TTC549 (cell line): ENCODE measurements around the gene PASD1.
"Not testable (repeated sequence)": the region's sequence is repeated elsewhere in the genome, so short reads cannot be mapped to it uniquely, and the experiment has no call there.

Source experiments
- FAIRE-seq: peaks from 2 replicates; lab custom pipeline; 2012; peaks lifted over from hg19 to GRCh38; lab: Jason Lieb, UNC

The PASD1 gene, protein sequence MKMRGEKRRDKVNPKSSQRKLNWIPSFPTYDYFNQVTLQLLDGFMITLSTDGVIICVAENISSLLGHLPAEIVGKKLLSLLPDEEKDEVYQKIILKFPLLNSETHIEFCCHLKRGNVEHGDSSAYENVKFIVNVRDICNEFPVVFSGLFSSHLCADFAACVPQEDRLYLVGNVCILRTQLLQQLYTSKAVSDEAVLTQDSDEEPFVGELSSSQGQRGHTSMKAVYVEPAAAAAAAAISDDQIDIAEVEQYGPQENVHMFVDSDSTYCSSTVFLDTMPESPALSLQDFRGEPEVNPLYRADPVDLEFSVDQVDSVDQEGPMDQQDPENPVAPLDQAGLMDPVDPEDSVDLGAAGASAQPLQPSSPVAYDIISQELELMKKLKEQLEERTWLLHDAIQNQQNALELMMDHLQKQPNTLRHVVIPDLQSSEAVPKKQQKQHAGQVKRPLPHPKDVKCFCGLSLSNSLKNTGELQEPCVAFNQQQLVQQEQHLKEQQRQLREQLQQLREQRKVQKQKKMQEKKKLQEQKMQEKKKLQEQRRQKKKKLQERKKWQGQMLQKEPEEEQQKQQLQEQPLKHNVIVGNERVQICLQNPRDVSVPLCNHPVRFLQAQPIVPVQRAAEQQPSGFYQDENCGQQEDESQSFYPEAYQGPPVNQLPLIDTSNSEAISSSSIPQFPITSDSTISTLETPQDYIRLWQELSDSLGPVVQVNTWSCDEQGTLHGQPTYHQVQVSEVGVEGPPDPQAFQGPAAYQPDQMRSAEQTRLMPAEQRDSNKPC

DNA sequence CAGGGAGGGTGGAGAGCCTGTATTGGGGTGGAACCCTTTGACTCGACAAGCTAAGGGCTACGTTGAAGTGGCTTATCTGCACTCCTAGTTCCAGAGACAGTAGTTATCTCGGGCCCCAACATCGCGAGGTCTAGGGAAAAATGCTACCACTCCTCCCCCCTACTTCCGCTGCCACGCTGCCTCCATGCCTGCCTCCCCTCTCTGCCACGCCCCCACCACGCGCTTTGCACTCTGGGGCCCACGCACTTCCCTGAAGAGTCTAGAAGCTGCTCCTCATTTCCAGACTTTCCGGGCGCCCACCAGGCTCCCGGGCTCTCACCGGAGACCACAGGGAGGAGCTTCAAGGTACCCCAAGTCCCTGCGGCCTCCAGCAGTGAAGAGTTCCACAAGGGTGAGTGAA, at the start of gene PASD1:
PASD1 (plus strand) TSS at position 227 of the 400 bp plus-strand sequence. CDS start 37,879 bp downstream, outside the sequence.
- no peak for FAIRE-seq

DNA sequence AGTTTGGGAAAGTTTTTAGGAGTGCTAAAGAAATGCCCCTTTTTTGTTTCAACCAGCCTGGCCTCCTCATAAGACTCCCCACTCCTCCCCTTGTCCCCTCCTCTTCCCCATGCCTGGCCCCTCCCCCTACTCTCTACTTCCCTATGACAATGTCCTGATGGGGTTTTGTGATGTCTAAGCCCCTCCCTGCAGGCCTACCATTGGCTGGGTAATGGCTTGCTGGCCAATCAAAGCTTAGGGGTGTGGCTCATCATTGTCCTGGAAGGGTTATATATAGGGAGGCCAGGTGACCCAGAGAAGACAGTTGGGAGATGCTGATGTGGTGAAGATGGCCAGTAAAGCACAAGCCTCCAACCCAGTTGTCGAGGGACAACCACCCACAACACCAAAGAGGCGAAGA, 48.2 kb upstream of the PASD1 start:
- no peak for FAIRE-seq

DNA sequence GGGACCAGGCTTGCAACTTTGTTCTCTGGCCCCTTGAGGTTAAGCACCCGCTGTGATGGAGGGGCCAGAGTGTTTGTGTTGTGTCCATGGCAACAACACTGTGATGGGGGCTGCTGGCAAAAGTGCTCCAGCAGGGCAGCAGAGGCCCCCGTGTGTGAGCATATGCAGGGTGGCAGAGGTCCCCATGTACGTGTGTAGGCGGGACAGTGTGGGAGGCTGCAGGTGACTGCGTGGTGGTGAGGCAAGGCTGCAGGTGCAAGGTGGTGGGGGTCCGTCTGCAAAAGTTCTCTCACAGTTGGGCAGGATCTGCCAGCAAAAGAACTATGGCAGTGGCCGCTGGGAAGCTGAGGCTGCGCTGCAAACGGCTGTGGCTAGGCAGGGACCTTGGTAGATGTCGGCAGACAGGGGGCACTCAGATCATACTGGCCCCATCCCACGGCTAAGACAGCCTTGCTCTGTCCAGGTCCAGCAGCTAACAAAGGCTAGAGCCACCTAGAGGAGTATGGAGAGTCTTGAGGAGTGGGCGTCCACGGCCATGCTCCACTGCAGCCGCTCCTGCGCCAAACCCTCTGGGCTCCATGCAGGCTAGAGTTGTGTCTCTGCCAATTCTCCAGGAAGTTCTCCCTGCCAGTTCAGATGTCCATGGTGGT, 46.8 kb upstream of the PASD1 start:
- FAIRE-seq = no peak

DNA sequence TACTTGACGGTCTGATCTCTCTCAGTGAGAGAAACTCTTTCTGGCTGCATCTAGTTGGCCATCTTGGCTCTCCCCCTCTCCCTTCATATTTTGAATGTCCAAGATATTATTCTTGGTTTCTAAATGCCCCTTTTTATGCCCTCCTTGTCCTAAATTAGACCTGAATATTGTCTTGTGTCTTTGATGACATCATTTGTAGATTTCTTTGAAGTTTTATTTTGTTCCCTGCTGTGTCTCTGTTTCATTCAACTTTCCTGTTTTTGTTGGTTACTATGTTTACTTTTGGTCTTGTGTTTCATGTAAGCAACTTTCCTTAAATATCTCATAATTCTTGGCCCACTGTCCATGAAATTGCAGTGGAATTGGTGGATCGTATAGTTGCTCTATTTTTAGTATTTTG, 46.1 kb upstream of the PASD1 start:
- FAIRE-seq = no peak

DNA sequence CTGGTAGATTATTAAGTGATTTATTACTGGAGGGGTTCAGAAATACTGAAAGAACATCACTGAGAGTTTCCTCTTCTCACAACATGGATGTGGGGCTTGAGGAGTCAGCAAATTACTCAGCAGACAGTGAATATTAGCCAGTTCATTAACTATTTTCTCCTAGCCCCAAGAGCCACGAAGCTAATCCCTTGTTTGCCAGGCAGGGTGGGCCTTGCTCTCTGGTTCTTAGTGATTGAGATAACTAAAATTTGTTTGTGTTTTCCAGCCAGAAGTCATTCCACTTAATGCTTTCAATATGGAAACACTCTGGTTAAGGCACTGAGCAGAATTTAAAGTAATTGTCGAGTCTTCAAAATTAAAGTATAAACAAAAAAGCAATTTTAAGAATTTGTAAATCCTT, 40.1 kb upstream of the PASD1 start:
- FAIRE-seq = no peak

DNA sequence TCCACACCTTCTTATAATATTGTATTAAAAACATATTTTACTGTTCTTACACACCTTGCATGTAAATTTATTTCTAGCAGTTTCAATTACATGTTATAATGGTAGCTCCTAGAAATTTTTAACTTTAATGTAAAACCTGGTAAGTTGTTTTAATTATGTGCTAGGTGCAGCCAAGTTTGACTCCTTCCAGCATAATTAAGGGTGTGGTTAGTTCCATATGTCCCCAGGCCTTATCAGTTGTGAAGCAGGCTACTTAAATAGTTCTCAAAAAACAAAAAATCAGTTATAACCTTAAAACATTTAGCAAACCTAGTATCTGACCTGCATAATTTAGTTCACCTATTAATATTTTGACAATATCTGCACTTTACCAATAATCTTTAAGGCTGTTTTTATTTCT, 26.9 kb upstream of the PASD1 start:
- FAIRE-seq = no peak

DNA sequence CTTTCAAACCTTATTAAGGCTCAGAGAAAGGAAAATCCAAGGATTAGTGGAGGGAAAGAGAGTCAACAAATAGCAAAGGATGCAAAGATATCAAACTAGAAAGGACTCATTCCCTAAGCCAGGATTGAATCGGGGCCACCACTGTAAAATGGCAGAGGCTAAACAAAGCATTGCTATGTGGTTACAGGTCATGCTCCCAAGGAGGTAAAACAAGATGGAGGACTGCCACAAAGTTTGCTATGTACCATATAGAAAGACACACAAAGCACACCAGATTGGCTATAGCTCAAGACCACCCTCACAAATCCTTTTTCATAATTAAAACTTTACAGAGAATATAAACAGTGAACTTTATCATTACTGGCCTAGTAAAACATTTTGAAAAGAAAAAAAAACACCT, 25.9 kb upstream of the PASD1 start:
- no peak for FAIRE-seq

DNA sequence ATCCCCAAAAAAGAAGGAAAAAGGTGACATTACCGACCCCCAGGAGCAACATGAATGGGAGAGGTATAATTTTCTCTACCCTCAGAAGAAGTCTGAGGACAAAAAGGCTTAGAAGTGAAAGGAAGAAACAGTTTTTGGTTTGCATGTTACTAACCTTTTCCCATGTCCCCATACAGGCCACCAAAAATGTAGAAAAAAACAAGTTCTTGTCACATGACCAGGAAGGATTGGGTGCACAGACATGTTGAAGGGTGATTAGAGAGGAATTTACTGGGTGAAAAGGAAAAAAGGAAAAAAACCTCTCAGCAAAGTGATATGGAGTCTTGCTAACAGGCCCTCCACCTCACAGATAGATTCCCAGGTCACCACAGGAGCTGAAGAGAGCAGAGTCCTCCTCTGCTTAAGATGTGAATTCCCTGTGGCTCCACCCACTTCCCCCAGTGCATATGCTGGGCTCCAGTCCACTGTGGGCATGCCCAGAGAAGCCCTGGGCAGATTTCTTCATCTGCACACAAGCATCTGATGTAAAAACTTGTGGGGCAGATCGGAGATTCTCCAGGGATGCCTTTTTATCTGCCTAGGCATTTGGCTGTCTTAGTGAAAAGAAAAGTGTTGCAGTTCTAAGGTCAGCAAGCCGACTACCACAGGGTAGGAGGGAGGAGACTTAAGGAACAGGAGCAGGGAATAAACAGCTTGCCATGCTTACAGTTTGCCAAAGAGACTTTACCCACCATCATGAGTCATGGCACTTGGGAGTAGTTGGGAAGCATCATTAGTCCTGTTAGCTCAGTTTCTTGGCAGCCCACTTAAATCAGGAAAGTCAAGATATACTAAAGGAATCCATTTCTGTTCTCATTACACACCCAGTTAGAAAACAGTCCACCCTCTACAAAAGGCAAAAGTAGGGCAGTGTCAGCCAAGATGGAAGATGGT, 25.0 kb upstream of the PASD1 start:
- FAIRE-seq = no peak

DNA sequence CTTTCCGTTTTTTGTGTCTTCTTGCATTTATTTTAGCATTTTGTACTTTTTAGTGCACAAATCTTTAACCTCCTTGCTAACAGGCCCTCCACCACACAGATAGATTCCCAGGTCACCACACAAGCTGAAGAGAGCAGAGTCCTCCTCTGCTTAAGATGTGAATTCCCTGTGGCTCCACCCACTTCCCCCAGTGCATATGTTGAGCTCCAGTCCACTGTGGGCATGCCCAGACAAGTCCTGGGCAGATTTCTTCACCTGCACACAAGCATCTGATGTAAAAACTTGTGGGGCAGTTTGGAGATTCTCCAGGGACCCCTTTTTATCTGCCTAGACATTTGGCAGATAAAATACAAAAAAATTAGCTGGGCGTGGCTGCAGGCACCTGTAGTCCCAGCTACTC, 19.8 kb upstream of the PASD1 start:
- no peak for FAIRE-seq

DNA sequence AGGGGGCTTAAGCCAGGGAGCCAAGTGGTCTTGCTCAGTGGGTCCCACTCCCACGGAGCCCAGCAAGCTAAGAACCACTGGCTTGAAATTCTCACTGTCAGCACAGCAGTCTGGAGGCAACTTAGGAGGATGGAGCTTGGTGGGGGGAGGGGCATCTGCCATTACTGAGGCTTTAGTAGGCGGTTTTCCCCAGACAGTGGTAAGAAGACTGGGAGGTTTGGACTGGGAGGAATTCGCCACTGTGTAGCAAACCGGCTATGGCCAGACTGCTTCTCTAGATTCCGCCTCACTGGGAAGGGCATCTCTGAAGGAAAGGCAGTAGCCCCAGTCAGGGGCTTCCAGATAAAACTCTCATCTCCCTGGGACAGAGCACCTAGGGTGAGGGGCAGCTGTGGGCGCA, 17.2 kb upstream of the PASD1 start:
- not testable (repeated sequence) for FAIRE-seq

DNA sequence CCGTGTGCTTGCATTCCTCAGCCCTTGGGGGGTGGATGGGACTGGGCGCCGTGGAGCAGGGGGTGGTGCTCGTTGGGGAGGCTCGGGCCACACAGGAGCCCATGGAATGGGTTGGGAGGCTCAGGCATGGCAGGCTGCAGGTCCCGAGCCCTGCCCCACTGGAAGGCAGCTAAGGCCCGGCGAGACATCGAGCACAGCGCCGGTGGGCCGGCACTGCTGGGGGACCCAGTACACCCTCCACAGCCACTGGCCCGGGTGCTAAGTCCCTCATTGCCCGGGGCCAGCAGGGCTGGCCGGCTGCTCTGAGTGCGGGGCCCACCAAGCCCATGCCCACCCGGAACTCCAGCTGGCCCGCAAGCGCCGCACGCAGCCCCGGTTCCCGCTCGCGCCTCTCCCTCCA, 12.3 kb upstream of the PASD1 start:
- not testable (repeated sequence) for FAIRE-seq

DNA sequence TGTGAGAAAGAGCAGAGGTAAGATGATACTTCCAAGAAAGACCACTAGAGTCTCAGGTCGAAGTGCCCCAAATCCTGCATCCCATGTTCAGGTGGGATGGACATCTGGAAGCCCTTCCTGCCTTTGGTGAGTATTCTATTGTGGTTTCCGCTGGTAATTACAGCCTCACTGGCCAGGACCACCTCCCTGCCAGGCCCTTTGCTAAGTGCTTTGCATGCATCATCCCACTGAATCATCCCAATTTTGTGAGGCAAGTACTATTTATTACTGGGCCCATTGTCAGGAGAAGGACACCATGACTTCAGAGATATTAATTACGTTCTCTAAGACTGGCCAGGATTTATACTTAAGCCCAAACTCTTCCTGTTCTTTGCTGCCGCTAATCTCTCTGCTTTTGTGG, 10.7 kb upstream of the PASD1 start:
- no peak for FAIRE-seq

DNA sequence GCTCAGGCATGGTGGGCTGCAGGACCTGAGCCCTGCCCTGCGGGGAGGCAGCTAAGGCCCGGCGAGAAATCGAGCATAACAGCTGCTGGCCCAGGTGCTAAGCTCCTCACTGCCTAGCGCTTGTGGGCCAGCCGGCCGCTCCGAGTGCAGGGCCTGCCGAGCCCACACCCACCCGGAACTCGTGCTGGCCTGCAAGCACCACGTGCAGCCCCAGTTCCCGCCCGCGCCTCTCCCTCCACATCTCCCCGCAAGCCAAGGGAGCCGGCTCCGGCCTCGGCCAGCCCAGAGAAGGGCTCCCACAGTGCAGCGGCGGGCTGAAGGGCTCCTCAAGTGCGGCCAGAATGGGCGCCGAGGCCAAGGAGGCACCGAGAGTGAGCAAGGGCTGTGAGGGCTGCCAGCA, 8.2 kb upstream of the PASD1 start:
- FAIRE-seq = not testable (repeated sequence)

DNA sequence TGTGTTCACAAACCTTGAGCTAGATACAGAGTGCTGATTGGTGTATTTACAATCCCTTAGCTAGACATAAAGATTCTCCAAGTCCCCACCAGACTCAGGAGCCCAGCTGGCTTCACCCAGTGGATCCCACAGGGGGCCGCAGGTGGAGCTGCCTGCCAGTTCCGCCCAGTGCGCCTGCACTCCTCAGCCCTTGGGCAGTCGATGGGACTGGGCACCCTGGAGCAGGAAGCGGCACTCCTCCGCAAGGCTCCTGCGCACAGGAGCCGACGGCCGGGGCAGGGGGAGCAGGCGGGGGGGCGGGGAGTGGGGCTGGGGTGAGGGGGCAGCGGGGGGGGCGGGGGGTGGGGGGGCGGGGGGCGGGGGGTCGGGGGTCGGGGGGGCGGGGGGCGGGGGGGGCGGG, 990 bp upstream of the PASD1 start:
- FAIRE-seq = not testable (repeated sequence)

DNA sequence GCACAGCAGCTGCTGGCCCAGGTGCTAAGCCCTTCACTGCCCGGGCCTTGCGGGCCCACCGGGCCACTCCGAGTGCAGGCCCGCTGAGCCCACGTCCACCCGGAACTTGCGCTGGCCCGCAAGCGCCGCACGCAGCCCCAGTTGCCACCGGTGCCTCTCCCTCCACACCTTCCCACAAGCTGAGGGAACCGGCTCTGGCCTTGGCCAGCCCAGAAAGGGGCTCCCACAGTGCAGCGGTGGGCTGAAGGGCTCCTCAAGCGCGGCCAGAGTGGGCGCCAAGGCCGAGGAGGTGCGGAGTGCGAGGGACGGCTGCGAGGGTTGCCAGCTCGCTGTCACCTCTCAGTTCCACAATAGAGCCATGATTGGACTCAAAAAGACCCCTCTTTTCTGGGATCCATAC, 472 bp upstream of the PASD1 start:
- FAIRE-seq = not testable (repeated sequence)

DNA sequence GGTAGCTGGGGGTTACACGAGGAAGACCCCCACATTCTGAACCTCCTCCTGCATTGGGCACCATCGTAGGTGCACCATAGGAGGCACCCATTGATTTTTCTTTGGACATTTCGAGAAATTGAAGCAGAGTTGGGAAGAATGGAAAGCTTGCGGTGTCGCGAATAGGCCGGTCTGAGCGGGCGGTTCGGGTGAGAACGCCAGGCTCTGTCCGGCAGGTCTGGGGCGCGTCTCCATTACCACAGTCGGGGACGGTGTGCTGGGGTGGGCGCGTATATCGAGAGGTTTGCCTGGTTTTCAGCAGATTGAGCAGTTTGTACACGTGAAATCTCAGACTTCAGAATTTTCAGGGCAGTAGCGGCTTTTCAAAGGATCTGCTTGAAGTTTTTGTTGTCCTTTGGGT, 560 bp downstream of the PASD1 start:
- no peak for FAIRE-seq

DNA sequence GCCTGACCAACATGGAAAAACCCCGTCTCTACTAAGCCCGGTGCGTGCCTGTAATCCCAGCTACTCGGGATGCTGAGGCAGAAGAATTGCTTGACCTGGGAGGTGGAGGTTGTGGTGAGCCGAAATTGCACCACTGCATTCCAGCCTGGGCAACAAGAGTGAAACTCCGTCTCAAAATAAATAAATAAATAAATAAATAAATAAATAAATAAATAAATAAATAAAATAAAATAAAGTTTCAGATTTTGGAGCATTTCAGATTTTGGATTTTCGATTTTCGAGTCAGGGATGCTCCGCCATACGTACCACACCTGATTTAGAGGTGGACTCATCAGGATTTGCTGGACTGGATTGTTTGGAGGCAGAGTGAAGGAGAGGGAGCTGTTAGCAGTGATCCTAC, 3.4 kb downstream of the PASD1 start:
- FAIRE-seq = not testable (repeated sequence)

DNA sequence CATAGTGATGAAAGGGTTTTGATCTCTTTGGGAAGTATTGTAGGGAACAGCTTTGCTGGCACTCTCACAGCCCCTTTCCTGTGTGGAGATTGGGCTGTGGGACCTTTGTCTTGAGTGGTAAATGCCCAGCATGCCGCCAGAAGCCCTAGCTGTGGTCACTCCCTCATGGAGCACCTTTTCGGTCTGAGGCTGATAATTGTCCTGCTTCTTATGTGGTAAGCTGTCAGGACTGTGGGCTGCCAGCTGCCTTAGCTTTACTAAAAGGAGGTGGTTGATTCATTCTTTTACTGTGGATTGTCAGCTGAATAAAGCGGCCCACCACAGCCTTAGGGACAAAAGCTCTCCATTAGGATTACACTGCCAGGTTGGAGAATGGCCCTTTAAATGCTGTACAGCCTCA, 7.1 kb downstream of the PASD1 start:
- FAIRE-seq = no peak

DNA sequence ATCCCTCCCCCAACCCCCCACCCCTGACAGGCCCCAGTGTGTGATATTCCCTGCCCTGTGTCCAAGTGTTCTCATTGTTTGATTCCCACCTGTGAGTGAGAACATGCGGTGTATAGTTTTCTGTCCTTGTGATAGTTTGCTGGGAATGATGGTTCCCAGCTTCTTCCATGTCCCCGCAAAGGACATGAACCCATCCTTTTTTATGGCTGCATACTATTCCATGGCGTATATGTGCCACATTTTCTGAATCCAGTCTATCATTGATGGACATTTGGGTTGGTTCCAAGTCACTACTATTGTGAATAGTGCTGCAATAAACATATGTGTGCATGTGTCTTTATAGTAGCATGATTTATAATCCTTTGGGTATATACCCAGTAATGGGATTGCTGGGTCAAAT, 29.9 kb downstream of the PASD1 start:
- FAIRE-seq = not testable (repeated sequence)

DNA sequence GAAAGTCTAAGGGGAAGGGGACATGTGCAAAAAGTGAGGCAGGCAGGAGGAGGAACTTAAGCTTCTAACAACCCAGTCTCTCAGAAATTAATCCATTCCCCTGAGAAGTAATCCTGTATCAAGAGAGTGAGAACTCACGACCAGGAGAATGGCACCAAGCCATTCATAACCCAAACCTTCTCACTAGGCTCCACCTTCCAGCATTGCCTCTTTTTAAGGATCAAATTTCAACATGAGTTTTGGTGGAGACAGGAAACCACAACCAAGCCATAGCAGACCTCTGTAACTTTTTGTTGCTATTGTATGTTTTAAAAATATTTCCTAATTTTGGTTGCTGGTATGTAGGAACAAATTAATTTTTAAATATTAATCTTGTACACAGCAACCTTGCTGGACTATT, 32.8 kb downstream of the PASD1 start:
- no peak for FAIRE-seq

DNA sequence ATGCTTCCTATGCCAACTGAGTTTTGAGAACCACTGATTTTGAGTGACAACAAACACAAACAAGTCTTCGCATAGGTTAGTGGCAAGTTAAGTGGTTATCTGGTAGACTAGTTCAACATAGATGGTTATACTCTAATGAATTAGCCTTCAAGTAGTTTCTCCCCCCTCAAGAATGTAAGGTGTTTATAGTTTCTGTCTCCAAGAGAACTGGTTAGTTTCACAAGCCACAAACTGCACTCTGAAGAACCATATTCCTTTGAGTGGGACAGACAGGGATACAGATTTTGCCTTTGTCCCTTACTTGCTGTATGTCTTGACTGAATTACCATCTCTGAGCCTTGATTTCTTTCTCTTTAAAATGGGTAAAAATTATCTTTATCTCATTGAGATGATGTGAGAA, 41.5 kb downstream of the PASD1 start:
- no peak for FAIRE-seq

DNA sequence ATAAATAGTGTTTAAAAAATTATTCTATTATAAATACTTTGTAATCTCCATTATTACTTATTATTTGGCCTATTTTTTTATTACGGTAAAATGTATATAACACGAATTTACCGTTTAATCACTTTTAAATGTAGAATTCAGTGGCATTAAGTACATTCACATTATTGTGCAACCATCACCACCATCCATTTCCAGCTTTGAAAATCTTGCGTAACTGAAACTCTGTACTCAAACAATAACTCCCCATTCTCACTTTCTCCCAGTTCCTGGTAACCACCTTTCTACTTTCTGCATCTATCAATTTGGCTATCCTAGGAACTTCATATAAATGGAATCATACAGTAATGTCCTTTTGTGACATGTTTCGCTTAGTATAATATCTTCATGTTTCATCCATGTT, 45.7 kb downstream of the PASD1 start:
- FAIRE-seq = no peak
